GM23248 (cell line): ENCODE results near the gene ERFL.

Experiments used
- EZH2 ChIP-seq: fragments of 200-600 bp; sonication (generic); IDR thresholded peaks from 2 replicates; pipeline ENCODE4 v1.6.1; 2018; ENCODE audit warnings: antibody characterized with exemption, mild to moderate bottlenecking; ENCODE audit not compliant: insufficient read depth, poor library complexity, severe bottlenecking
- EZH2phosphoT487 ChIP-seq: fragments of 200-600 bp; sonication (generic); IDR thresholded peaks from 2 replicates; pipeline ENCODE4 v1.6.1; 2018; ENCODE audit warnings: antibody characterized with exemption, moderate library complexity, mild to moderate bottlenecking, low read depth; ENCODE audit not compliant: insufficient read depth

- TF ChIP-seq EZH2 (peak; percentile 63), EZH2phosphoT487 (no peak)
Observed at GRCh38 chr19:41927497-41928192, 604 bp downstream of the ERFL start.
